22Rv1 (cell line): Measurements from ENCODE around the gene CBY2.

Experiments used
- ZFX ChIP-seq: fragments of 450-650 bp; IDR thresholded peaks from 2 replicates; pipeline ENCODE4 v1.6.1; 2017; ENCODE audit warnings: antibody characterized with exemption, borderline replicate concordance
- TF ChIP-seq, protein P1 (sequence below): fragments of 450-650 bp; IDR thresholded peaks from 2 replicates; pipeline ENCODE4 v1.5.1; 2017; ENCODE audit warnings: mild to moderate bottlenecking

- TF ChIP-seq, protein P1, sequence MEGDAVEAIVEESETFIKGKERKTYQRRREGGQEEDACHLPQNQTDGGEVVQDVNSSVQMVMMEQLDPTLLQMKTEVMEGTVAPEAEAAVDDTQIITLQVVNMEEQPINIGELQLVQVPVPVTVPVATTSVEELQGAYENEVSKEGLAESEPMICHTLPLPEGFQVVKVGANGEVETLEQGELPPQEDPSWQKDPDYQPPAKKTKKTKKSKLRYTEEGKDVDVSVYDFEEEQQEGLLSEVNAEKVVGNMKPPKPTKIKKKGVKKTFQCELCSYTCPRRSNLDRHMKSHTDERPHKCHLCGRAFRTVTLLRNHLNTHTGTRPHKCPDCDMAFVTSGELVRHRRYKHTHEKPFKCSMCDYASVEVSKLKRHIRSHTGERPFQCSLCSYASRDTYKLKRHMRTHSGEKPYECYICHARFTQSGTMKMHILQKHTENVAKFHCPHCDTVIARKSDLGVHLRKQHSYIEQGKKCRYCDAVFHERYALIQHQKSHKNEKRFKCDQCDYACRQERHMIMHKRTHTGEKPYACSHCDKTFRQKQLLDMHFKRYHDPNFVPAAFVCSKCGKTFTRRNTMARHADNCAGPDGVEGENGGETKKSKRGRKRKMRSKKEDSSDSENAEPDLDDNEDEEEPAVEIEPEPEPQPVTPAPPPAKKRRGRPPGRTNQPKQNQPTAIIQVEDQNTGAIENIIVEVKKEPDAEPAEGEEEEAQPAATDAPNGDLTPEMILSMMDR, result no peak
- TF ChIP-seq ZFX, result no peak
Observed at GRCh38 chr13:45670189-45670885, 31.8 kb upstream of the CBY2 start.
